GM21786 (cell line): ENCODE data around the gene LMO3.
A peak's percentile ranks its signal among the peaks of the same experiment; 100 is the strongest.

ENCODE experiments used
- ATAC-seq: cut with Tn5 transposase; IDR thresholded peaks from one replicate; pipeline ENCODE4 v1.9.1; 2021; ENCODE audit not compliant: unreplicated experiment

LMO3 gene

DNA sequence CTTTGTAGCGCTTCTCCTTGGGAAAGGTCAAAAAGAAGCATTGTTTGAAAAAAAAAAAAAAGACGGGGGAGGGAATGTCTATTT, at the start of gene LMO3:
Gene LMO3 (minus strand): TSS at position 46 of the 84 bp plus-strand sequence. CDS start 5,302 bp downstream, outside the sequence.
- ATAC-seq: no peak

DNA sequence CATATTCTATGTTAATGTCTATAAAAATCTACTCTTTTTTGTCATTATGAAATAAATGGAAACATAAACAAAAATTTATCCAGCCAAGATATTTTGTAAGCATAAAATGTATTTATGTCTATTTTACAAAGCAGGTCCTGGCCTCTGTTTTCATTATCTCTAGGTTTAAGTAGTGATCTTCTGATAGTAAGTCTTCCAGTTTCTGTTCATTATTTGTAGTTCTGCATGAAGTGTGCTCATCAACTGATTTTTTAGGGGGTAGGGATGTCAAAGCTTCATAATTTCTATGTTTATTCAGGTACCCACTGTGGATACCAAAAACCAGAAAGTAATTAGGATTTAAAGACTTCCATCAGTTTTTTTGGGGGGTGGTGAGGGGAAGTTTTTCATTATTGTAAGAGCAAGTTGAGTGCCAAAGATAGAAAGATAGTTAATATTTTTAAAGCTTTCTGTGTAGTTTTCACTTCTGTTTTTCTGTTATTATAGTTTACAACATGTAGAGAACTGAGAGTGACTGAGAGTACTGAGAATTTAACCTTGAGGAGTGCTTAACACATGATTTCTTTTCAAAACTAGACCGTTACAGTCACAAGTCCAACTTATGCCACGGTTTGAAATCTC, 30.6 kb upstream of the LMO3 start:
- peak; percentile 93 for ATAC-seq

- ATAC-seq: no peak
Measured at GRCh38 chr12:16634786-16635185, 28.8 kb upstream of the LMO3 start.

DNA sequence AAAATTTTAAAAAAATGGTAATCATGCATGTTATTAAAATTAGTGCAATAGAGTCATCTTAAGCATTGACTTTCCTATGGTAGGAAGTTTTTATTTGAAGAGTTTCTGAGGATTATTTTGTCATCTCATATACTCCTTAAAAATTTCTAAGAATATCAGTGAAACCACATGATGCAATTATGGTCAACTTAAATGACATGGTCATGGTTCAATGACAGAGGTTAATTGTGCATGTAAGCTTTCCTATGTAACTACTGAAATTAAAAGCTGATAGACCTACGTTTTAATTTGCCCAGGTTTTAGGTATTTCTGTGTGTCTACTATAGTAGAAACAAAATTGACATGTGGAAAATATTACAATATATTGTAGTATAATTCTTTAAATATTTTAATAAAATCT, 21.0 kb upstream of the LMO3 start:
- ATAC-seq: no peak

GRCh38 chr12:16622338-16622737, 16.4 kb upstream of the LMO3 start:
- ATAC-seq: peak; percentile 85

DNA sequence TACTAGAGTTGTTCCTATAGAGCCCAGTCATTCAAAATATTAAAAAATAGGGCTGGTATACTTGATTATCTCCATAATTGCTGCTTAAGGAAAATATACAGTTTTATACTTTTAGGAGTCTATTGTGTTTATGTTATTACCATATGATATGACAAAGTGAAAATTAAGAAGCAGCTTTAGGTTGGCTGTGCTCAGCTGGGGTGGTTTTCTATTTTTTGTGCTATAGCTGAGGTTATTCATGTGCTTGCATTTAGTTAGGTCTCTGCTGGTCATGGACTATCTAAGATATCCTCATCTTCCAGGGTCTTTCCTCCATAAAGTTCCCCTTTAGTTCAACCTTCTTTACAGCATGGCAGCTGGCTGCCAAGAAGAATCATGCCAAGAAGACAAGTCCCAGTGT, 13.6 kb upstream of the LMO3 start:
- ATAC-seq: no peak

DNA sequence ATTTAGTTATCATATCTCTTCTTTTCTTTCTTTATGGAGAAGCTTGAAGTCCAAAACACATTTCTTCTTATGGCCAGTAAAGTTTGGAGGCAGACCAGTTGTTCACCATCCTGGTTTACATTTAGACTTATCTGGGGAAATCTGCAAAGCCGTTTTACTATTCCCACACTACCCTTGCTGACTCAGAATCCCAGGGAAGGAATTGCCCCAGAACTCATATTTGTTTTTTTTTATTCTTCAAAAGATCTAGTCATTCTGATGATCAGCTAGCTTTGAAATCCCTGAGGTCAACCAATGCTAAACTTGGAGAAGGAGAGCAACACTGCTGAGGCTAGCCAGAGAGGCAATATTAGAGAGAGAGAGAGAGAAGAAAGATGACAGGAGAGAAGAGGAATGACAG, 12.3 kb upstream of the LMO3 start:
- ATAC-seq: no peak

DNA sequence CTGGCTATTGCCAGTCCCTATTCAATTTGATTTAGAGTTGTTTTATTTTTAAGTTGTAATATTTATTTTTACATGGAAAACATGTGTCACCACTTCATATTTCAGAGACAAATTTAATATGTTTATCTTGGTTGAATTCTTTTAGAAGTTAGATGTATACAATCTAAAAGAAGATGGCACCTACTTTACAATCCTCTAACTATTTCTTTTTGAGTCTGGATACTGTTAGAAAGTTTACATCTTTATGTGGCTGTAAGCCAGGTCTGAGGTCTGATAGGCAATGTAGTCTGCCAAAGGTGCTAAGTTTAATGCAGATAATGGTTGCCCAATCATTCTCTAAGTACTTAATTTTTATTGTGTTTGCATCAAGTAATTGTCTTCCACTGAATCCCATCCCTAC, 7.2 kb upstream of the LMO3 start:
- ATAC-seq: no peak

DNA sequence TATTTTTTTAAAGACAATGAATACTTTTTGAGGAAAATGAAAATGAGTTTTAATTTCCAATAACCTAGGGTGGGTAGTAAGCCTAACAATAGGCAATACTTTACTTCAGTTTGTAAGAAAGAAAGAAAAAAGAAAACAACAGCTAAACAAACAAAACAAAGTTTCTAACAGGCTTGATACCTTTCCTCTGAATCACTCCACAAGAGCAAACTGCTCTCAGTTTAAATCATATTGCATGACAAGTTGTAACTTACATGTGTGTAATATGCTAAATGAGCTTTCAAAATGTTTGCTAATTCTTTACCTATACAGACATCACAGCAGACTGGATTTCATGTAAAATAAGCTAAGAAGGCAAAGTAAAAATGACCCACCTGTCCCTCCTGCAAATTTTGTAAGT, 6.7 kb upstream of the LMO3 start:
- no peak for ATAC-seq

GRCh38 chr12:16611146-16611545, 5.2 kb upstream of the LMO3 start:
- peak; percentile 60 for ATAC-seq

DNA sequence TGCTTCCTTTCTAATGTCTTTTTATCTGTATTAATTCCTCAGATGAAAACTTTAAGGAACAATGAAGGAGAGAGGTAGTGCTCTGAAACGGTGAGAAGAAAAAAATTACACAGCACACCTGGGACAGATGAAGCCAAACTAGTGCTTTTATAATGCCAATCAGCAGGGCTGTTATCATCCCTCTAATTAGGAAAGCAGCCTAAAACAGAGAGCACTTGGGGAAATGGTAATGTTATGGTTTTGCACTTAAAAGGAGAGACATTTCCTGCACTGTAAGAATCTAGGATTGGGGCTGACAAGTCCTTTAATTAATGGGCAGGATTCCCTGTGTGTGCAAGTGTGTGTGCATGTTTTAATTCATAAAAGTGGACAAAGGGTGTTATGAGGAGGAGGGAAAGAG, 4.8 kb upstream of the LMO3 start:
- ATAC-seq: no peak

DNA sequence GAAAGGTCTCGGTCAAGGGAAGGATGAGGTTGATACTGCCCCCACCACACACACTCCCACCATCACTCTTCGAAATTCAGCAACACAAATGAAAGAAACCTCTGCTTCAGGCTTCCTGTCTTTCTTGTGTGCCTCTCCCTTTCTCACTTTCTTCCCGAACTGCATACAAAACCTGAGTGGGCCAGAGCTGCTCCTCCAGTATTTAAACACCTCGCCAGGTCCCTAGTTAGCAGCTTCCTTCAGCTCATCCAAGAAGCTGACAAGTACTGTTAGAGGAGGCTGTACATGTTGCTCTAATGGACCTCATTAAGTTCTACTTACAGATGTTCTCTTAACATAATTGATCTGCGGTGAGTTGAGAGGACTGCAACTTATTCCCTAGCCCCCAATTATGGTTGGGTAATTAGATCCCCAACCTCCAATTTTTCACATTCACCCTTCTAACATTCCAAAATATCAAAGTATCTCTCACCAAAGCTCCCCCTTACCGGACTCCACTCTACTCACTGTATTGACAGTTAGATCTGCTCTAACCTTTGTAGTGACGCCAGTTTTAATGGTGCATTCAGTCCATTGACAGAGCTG, 4.1 kb upstream of the LMO3 start:
- no peak for ATAC-seq

GRCh38 chr12:16608946-16609539, 3.1 kb upstream of the LMO3 start:
- no peak for ATAC-seq

GRCh38 chr12:16607906-16608775, 2.2 kb upstream of the LMO3 start:
- ATAC-seq: no peak

DNA sequence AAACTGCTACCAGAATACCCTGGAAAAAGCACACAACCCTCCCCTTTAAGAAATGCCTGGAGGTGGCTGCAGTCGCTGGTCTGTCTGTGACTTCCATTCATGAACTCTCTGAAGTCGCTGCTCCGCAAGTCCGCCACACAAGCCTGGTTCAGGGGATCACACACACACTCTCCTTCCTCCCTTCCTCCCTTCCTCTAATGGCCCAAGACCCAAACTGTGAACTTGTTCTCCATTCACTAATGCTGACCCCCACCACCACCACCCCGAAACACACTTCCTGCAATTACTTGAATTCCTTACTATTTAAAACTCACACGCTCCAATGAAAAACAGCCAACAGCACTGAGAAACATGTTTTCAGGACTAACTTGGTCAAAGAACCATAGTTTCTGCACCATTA, 1.0 kb upstream of the LMO3 start:
- ATAC-seq: no peak

DNA sequence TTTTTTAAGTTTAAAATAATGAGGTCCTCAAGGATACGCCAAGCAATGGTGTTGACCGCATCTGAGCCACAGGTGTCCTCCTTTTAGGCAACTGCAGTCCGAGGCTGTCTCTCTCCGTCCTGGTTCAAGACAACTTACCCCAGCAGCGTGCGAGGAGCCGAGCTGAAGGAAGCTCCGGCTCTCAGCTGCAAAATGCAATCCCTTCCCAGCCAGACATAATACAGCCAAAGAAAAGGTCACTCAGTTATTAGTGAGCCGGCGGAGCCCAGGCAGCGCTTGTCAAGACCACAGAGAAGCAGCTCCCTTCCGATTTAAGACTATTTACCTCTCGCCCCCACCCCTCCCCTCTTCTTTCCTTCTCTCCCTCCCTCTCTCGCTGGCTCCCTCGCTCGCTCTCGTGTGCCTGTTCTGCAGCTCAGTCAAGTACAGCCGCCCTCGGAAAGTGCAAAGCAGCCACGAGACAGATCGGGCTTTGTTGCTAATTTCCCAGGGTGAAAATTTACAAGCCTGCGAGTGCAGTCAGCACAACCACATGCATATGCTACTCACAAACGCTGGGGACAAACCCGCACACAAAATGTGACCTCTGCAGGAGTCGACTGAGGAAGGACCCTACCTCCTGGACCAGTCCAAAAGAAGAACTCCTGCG, 363 bp upstream of the LMO3 start:
- ATAC-seq: peak; percentile 37

GRCh38 chr12:16605642-16606116, 283 bp downstream of the LMO3 start:
- no peak for ATAC-seq

- ATAC-seq: no peak
Measured at GRCh38 chr12:16604596-16605252, 1.2 kb downstream of the LMO3 start.

GRCh38 chr12:16603916-16604575, 1.9 kb downstream of the LMO3 start:
- ATAC-seq: no peak

- ATAC-seq: no peak
Measured at GRCh38 chr12:16603260-16603915, 2.6 kb downstream of the LMO3 start.
